ENCODE measurements around the gene HK2.

Gene HK2

DNA sequence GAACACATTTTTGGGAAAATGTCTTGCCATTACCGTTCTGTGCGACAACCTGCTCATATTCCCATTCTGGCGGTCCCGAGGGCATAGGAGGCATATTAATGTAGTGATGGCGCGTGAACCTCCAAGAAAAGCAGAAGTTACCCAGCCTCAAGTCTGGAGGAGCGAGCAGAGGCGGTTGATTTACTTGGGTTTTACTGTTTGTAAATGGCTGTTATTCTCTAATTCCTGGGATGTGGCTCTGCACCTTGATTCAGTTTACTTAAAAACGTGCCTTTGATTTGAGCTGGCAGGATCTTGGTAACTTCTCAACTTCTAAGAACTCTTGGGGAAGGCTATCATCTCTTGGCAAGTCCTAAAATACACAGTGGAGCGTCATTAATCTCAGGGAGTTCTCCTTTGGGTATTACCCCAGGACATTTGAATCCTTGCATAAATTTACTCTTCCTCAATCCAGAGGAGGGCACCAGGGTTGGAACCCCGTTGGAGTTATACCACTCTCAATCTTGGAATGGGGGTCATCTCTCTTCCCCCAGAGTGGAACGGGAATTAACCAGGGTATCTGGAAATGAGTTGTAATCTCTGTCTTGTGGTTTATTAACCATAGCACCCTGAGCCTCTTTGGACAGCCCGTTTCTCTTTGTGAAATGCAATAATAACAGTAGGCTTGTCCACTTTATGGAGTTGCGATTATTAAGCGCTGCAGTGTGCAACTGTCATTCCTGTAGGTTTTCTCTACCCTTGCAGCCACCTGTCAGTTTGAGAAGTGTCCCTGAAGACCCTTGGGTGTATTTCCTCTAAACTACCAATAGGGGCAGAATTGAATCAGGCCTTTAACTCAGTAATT is 2.1 kb downstream of the HK2 start:
- H3K23ac ChIP-seq (ENCODE audit: low read depth, low read length, poor library complexity), result no peak overlapping the region
- H3K4me2 ChIP-seq (ENCODE audit: insufficient read depth, low read length, poor library complexity, severe bottlenecking), result peak overlapping the region; percentile 84
- peak overlapping the region; percentile 74 to 83 for H3K4me3 ChIP-seq (ENCODE audit: low read length in 2 of 2)
- H3K14ac ChIP-seq (ENCODE audit: low read length), result no peak overlapping the region
- H3K9ac ChIP-seq (ENCODE audit: low read depth, low read length, poor library complexity), result peak overlapping the region; percentile 50
- H2AFZ ChIP-seq (ENCODE audit: low read length), result peak overlapping the region; percentile 87
- no peak overlapping the region for H4K91ac ChIP-seq (ENCODE audit: low read depth, low read length, poor library complexity)
- no peaks in the 10 kb centered on the region for H3K9me3 ChIP-seq (replicated peaks in 1 of 2; ENCODE audit: control insufficient read depth in 2 of 2, insufficient read depth in 1 of 2, low read depth in 1 of 2, low read length in 2 of 2)
- H2AK5ac ChIP-seq (ENCODE audit: low read depth, low read length), result no peak overlapping the region
- H2BK5ac ChIP-seq (ENCODE audit: low read length), result no peak overlapping the region
- H2BK120ac ChIP-seq (ENCODE audit: low read depth, low read length), result no peak overlapping the region
- H3K18ac ChIP-seq (ENCODE audit: low read length), result no peak overlapping the region
- H4K8ac ChIP-seq (ENCODE audit: low read depth, low read length), result no peak overlapping the region
- H2BK12ac ChIP-seq (ENCODE audit: low read length), result no peak overlapping the region
- peaks cover 8 to 10% of the 10 kb centered on the region in 2 donors for H3K4me1 ChIP-seq (ENCODE audit: control insufficient read depth in 2 of 2, insufficient read depth in 1 of 2, low read depth in 1 of 2, low read length in 2 of 2)
- no peaks in the 10 kb centered on the region for H3K27me3 ChIP-seq (ENCODE audit: control insufficient read depth in 3 of 3, insufficient read depth in 3 of 3, low read depth in 1 of 3, low read length in 3 of 3)
- H3K79me1 ChIP-seq (ENCODE audit: low read depth, low read length), result peaks cover 12% of the 10 kb centered on the region
- H3K27ac ChIP-seq (replicated peaks; ENCODE audit: low read length), result peak overlapping the region; percentile 14
- WGBS, 2 donors (ENCODE audit: extremely low coverage in 2 of 2, insufficient read length in 2 of 2, insufficient replicate concordance in 1 of 2), result no CpG with 5 or more reads among the region's 15 CpGs
- peak; percentile 52 for DNase-seq (ENCODE audit: low spot score)
- H3K4ac ChIP-seq (ENCODE audit: low read length), result no peak overlapping the region
- peaks cover 0 to 7% of the 10 kb centered on the region in 2 donors for H3K36me3 ChIP-seq (replicated peaks in 1 of 2; ENCODE audit: control insufficient read depth in 2 of 2, insufficient read depth in 2 of 2, low read length in 2 of 2)
- H2BK15ac ChIP-seq (ENCODE audit: low read length), result no peak overlapping the region

DNA sequence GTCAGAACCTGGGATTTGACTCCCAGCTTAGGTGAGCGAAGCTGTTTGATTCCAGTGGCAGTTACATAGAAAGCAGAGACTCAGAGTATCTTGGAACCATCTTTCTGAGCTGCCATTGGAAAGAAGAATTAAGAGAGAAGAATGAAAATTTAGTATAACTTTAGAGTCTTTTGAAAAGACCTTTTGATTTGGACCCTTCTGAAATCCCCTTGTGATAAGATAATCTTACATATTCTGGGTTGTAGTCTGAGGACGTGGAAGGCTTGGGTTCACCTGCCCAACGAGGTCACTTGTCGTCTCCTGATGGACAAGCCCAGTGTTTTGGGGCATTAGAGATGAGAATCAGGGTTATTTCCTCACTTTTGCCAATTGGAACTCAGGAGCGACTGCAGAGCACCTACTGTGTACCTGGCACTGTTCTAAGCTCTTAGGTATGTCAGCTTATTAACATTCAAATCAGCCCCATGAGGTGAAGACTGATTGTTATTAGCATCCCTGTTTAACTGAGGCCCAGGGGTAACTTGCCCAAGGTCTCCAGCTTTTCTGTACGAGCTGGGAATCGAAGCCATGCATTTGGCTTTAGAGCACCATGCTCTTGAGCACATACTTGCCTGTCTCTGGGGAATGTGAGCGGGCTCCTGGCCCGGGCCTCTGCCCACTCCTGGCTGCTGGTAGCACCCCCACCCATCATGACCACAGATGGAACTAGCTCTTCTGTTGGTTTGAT is 2.9 kb downstream of the HK2 start:
- DNase-seq (ENCODE audit: low spot score), result no peak
- no peak overlapping the region for H2AFZ ChIP-seq (ENCODE audit: low read length)
- no peaks in the 10 kb centered on the region for H3K27me3 ChIP-seq (ENCODE audit: control insufficient read depth in 3 of 3, insufficient read depth in 3 of 3, low read depth in 1 of 3, low read length in 3 of 3)
- H2AK5ac ChIP-seq (ENCODE audit: low read depth, low read length), result no peak overlapping the region
- H4K8ac ChIP-seq (ENCODE audit: low read depth, low read length), result no peak overlapping the region
- H4K91ac ChIP-seq (ENCODE audit: low read depth, low read length, poor library complexity), result no peak overlapping the region
- H3K36me3 ChIP-seq (replicated peaks in 1 of 2; ENCODE audit: control insufficient read depth in 2 of 2, insufficient read depth in 2 of 2, low read length in 2 of 2), result peaks cover 0 to 7% of the 10 kb centered on the region in 2 donors
- no peak overlapping the region for H2BK15ac ChIP-seq (ENCODE audit: low read length)
- H2BK120ac ChIP-seq (ENCODE audit: low read depth, low read length), result no peak overlapping the region
- H3K79me1 ChIP-seq (ENCODE audit: low read depth, low read length), result peaks cover 12% of the 10 kb centered on the region
- H2BK12ac ChIP-seq (ENCODE audit: low read length), result no peak overlapping the region
- H3K9ac ChIP-seq (ENCODE audit: low read depth, low read length, poor library complexity), result no peak overlapping the region
- no peak overlapping the region for H3K4ac ChIP-seq (ENCODE audit: low read length)
- H2BK5ac ChIP-seq (ENCODE audit: low read length), result no peak overlapping the region
- H3K14ac ChIP-seq (ENCODE audit: low read length), result no peak overlapping the region
- no peaks in the 10 kb centered on the region for H3K9me3 ChIP-seq (replicated peaks in 1 of 2; ENCODE audit: control insufficient read depth in 2 of 2, insufficient read depth in 1 of 2, low read depth in 1 of 2, low read length in 2 of 2)
- H3K23ac ChIP-seq (ENCODE audit: low read depth, low read length, poor library complexity), result no peak overlapping the region
- no peak overlapping the region for H3K4me3 ChIP-seq (ENCODE audit: low read length in 2 of 2)
- H3K4me1 ChIP-seq (ENCODE audit: control insufficient read depth in 2 of 2, insufficient read depth in 1 of 2, low read depth in 1 of 2, low read length in 2 of 2), result peaks cover 8 to 10% of the 10 kb centered on the region in 2 donors
- no peak overlapping the region for H3K18ac ChIP-seq (ENCODE audit: low read length)
- no CpG with 5 or more reads among the region's 9 CpGs for WGBS, 2 donors (ENCODE audit: extremely low coverage in 2 of 2, insufficient read length in 2 of 2, insufficient replicate concordance in 1 of 2)
- H3K27ac ChIP-seq (replicated peaks; ENCODE audit: low read length), result no peak overlapping the region
- H3K4me2 ChIP-seq (ENCODE audit: insufficient read depth, low read length, poor library complexity, severe bottlenecking), result no peak overlapping the region

DNA sequence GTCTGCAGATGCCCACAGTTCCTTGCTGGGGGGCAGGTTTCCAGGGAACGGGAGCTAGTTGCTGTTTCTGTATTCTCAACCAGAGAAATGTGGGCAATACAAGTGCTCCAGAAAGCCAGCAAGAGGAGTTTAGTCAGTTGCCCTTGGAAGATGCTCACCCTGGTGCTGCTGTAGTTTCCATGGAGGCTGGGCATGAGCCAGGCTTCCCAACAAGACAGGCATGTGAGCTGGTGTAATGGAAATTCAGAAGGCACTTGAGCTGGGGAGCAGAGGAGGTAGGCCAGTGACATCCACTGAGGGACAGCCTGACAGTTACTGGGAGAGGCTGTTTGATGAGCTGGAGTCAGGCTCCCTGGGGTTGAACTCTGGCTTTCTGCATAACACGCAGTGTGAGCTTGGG is 7.7 kb downstream of the HK2 start:
- Histone ChIP-seq H3K27ac (replicated peaks; ENCODE audit: low read length) (no peak overlapping the region), H3K18ac (ENCODE audit: low read length) (no peak overlapping the region), H3K27me3 (ENCODE audit: control insufficient read depth in 3 of 3, insufficient read depth in 3 of 3, low read depth in 1 of 3, low read length in 3 of 3) (no peaks in the 10 kb centered on the region), H2BK120ac (ENCODE audit: low read depth, low read length) (no peak overlapping the region), H3K79me1 (ENCODE audit: low read depth, low read length) (peaks cover 12% of the 10 kb centered on the region), H3K36me3 (replicated peaks in 1 of 2; ENCODE audit: control insufficient read depth in 2 of 2, insufficient read depth in 2 of 2, low read length in 2 of 2) (peaks cover 1 to 4% of the 10 kb centered on the region in 2 donors), H2BK15ac (ENCODE audit: low read length) (no peak overlapping the region), H3K4me3 (ENCODE audit: low read length in 2 of 2) (no peak overlapping the region), H3K14ac (ENCODE audit: low read length) (no peak overlapping the region), H3K4ac (ENCODE audit: low read length) (no peak overlapping the region), H3K9me3 (replicated peaks in 1 of 2; ENCODE audit: control insufficient read depth in 2 of 2, insufficient read depth in 1 of 2, low read depth in 1 of 2, low read length in 2 of 2) (no peaks in the 10 kb centered on the region), H3K9ac (ENCODE audit: low read depth, low read length, poor library complexity) (no peak overlapping the region), H4K91ac (ENCODE audit: low read depth, low read length, poor library complexity) (no peak overlapping the region), H2BK5ac (ENCODE audit: low read length) (no peak overlapping the region), H4K8ac (ENCODE audit: low read depth, low read length) (no peak overlapping the region), H2AFZ (ENCODE audit: low read length) (no peak overlapping the region), H2AK5ac (ENCODE audit: low read depth, low read length) (no peak overlapping the region), H3K4me1 (ENCODE audit: control insufficient read depth in 2 of 2, insufficient read depth in 1 of 2, low read depth in 1 of 2, low read length in 2 of 2) (peaks cover 0 to 10% of the 10 kb centered on the region in 2 donors), H3K23ac (ENCODE audit: low read depth, low read length, poor library complexity) (no peak overlapping the region), H3K4me2 (ENCODE audit: insufficient read depth, low read length, poor library complexity, severe bottlenecking) (no peak overlapping the region), H2BK12ac (ENCODE audit: low read length) (no peak overlapping the region)
- no CpG with 5 or more reads among the region's 2 CpGs for WGBS, 2 donors (ENCODE audit: extremely low coverage in 2 of 2, insufficient read length in 2 of 2, insufficient replicate concordance in 1 of 2)
- DNase-seq (ENCODE audit: low spot score), result no peak

DNA sequence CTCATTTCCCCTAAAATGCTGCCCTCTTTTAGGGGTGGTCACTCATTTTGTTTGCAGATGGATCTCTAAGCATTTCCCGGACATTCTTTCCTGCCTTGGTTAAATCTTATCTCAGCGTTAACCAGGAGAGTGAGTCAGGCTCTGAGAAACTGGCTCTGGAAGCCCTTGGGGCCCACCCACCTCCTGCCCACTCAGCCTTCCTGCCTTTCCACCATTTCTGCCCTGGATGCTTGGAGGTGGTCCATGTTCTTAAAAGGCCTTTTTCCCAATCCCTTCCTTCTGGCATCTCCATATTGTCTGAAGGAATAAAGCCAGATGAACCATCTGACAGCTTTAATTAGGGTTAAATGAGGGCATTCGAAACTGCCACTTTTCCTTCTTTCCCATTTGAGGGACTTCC is 9.5 kb downstream of the HK2 start:
- H3K27me3 ChIP-seq (ENCODE audit: control insufficient read depth in 3 of 3, insufficient read depth in 3 of 3, low read depth in 1 of 3, low read length in 3 of 3), result no peaks in the 10 kb centered on the region
- no peak overlapping the region for H3K27ac ChIP-seq (replicated peaks; ENCODE audit: low read length)
- no peak overlapping the region for H2BK120ac ChIP-seq (ENCODE audit: low read depth, low read length)
- H2BK12ac ChIP-seq (ENCODE audit: low read length), result no peak overlapping the region
- peaks cover 8% of the 10 kb centered on the region for H3K79me1 ChIP-seq (ENCODE audit: low read depth, low read length)
- no peak for DNase-seq (ENCODE audit: low spot score)
- H2AFZ ChIP-seq (ENCODE audit: low read length), result no peak overlapping the region
- no peak overlapping the region for H2AK5ac ChIP-seq (ENCODE audit: low read depth, low read length)
- no peak overlapping the region for H3K4me3 ChIP-seq (ENCODE audit: low read length in 2 of 2)
- no peak overlapping the region for H3K18ac ChIP-seq (ENCODE audit: low read length)
- H3K9me3 ChIP-seq (replicated peaks in 1 of 2; ENCODE audit: control insufficient read depth in 2 of 2, insufficient read depth in 1 of 2, low read depth in 1 of 2, low read length in 2 of 2), result no peaks in the 10 kb centered on the region
- H3K4me1 ChIP-seq (ENCODE audit: control insufficient read depth in 2 of 2, insufficient read depth in 1 of 2, low read depth in 1 of 2, low read length in 2 of 2), result peaks cover 0 to 6% of the 10 kb centered on the region in 2 donors
- H3K36me3 ChIP-seq (replicated peaks in 1 of 2; ENCODE audit: control insufficient read depth in 2 of 2, insufficient read depth in 2 of 2, low read length in 2 of 2), result peaks cover 0 to 1% of the 10 kb centered on the region in 2 donors
- H3K23ac ChIP-seq (ENCODE audit: low read depth, low read length, poor library complexity), result no peak overlapping the region
- no peak overlapping the region for H3K4me2 ChIP-seq (ENCODE audit: insufficient read depth, low read length, poor library complexity, severe bottlenecking)
- H4K91ac ChIP-seq (ENCODE audit: low read depth, low read length, poor library complexity), result no peak overlapping the region
- no peak overlapping the region for H4K8ac ChIP-seq (ENCODE audit: low read depth, low read length)
- no peak overlapping the region for H2BK15ac ChIP-seq (ENCODE audit: low read length)
- no CpG with 5 or more reads among the region's 3 CpGs for WGBS, 2 donors (ENCODE audit: extremely low coverage in 2 of 2, insufficient read length in 2 of 2, insufficient replicate concordance in 1 of 2)
- no peak overlapping the region for H3K4ac ChIP-seq (ENCODE audit: low read length)
- H3K14ac ChIP-seq (ENCODE audit: low read length), result no peak overlapping the region
- no peak overlapping the region for H2BK5ac ChIP-seq (ENCODE audit: low read length)
- no peak overlapping the region for H3K9ac ChIP-seq (ENCODE audit: low read depth, low read length, poor library complexity)
